ENCODE results near the gene LIPI.

Gene LIPI

DNA sequence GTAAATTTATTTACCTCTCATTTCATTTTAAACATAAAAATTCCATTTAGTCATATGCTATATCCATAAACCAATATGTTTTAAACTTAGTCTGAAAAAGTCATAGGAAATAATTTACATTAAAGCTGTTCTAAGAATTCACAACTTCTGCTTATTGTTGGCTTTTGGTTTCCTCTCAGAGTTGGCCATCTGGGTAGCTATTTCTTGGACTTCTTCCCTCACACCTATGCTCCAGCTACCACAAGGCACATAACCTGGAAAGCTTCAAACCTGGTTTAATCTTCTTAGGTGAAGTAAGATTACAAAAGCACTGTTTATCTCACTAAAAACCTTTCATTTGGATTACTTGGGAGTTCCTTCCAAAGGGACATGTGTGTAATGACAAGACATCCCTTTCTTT, 35.0 kb upstream of the LIPI start:
- no peak overlapping the region for H3K4me2 ChIP-seq (ENCODE audit: low read length)

DNA sequence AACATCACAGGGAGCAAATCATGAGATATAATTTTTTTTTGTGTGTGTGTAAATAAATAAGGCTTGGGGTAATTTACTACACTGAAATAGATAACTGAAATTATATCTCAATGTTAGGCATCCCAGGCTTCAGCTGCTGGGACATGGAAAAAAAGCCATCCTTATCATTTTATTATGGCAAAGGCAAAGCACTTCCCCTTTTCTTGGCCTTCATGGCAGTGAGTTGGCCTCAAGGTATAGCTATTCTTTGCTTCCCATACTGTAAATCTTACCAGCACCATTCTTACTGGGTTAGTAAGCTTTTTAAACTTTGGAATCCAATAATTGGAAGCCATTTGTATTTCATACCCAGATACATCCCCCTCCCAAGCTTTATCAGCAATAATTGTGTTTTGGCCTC, 34.2 kb upstream of the LIPI start:
- Histone ChIP-seq H3K27me3 (ENCODE audit: low read depth, low read length) (no peaks in the 10 kb centered on the region), H3K4me2 (ENCODE audit: low read length) (no peak overlapping the region), H3K9ac (ENCODE audit: low read length) (no peak overlapping the region), H3K27ac (ENCODE audit: low read length) (no peak overlapping the region), H3K36me3 (replicated peaks; ENCODE audit: low read depth, low read length) (no peaks in the 10 kb centered on the region), H4K20me1 (ENCODE audit: insufficient read depth, low read length) (no peaks in the 10 kb centered on the region), H3K9me3 (ENCODE audit: insufficient read depth, low read length) (no peaks in the 10 kb centered on the region), H3K79me2 (ENCODE audit: low read length) (no peaks in the 10 kb centered on the region), H3K4me1 (ENCODE audit: low read length) (peaks cover 10% of the 10 kb centered on the region; the same call in 1 of the 2 replicates), H3K4me3 (ENCODE audit: low read length) (no peak overlapping the region), H2AFZ (ENCODE audit: low read depth, low read length) (no peak overlapping the region)
- TF ChIP-seq, protein P1, sequence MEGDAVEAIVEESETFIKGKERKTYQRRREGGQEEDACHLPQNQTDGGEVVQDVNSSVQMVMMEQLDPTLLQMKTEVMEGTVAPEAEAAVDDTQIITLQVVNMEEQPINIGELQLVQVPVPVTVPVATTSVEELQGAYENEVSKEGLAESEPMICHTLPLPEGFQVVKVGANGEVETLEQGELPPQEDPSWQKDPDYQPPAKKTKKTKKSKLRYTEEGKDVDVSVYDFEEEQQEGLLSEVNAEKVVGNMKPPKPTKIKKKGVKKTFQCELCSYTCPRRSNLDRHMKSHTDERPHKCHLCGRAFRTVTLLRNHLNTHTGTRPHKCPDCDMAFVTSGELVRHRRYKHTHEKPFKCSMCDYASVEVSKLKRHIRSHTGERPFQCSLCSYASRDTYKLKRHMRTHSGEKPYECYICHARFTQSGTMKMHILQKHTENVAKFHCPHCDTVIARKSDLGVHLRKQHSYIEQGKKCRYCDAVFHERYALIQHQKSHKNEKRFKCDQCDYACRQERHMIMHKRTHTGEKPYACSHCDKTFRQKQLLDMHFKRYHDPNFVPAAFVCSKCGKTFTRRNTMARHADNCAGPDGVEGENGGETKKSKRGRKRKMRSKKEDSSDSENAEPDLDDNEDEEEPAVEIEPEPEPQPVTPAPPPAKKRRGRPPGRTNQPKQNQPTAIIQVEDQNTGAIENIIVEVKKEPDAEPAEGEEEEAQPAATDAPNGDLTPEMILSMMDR (IDR thresholded peaks at IDR 0.05; ENCODE audit: low read depth, low read length) = no peak
- TF ChIP-seq EZH2phosphoT487 (IDR thresholded peaks at IDR 0.05; ENCODE audit: low read depth) = no peak

More for the DNA sequence above, 35.0 kb upstream of the LIPI start:
- no peak overlapping the region for H3K9ac ChIP-seq (ENCODE audit: low read length)
- H2AFZ ChIP-seq (ENCODE audit: low read depth, low read length) = no peak overlapping the region
- H3K4me1 ChIP-seq (ENCODE audit: low read length) = peaks cover 10% of the 10 kb centered on the region; the same call in 1 of the 2 replicates
- no peak overlapping the region for H3K4me3 ChIP-seq (ENCODE audit: low read length)
- H3K79me2 ChIP-seq (ENCODE audit: low read length) = no peaks in the 10 kb centered on the region
- H3K27ac ChIP-seq (ENCODE audit: low read length) = no peak overlapping the region
- no peaks in the 10 kb centered on the region for H4K20me1 ChIP-seq (ENCODE audit: insufficient read depth, low read length)
- no peaks in the 10 kb centered on the region for H3K36me3 ChIP-seq (replicated peaks; ENCODE audit: low read depth, low read length)
- H3K27me3 ChIP-seq (ENCODE audit: low read depth, low read length) = no peaks in the 10 kb centered on the region
- no peak for TF ChIP-seq EZH2phosphoT487 (IDR thresholded peaks at IDR 0.05; ENCODE audit: low read depth)
- TF ChIP-seq, protein P1 (IDR thresholded peaks at IDR 0.05; ENCODE audit: low read depth, low read length) = no peak
- H3K9me3 ChIP-seq (ENCODE audit: insufficient read depth, low read length) = no peaks in the 10 kb centered on the region

DNA sequence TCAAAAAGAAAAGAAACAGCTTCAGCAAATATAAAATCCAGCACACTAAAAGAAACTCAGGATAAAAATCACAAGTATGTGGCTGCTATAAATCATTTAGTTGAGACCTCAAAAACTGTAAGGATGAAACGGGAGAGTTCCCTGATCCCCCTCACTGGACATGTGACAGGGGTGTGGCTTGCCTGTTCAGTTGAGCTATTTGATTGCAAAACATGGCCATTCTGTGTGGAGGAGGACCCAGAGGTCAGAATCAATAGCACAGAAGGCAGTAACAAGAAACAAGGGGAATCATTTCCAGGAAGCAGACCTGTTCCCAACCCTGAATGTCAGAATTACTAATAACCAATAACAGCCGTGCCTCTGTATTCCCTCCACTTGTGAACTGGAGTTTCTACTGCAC, 33.1 kb upstream of the LIPI start:
- TF ChIP-seq EZH2phosphoT487 (IDR thresholded peaks at IDR 0.05; ENCODE audit: low read depth) = no peak
- TF ChIP-seq, protein P1 (IDR thresholded peaks at IDR 0.05; ENCODE audit: low read depth, low read length) = no peak
- H2AFZ ChIP-seq (ENCODE audit: low read depth, low read length) = no peak overlapping the region

DNA sequence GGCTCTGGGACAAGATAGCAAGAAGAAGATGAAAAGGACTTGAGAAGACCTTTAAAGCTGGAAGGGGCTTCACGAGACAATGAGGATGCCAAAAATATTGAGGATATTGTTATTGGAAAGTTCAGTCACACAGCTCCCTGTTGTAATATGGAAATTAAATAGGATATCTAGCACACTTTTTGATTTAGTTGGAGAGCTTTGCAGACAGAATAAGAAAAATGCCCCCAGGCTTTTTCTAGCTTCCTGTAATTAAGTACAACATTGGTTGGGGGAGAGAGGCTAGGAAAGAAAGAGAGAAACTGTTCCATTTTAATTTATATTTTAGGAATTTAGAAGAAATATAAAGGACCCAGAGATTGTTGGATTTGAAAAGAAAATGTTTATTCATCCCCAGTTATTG, 32.7 kb upstream of the LIPI start:
- H3K9me3 ChIP-seq (ENCODE audit: insufficient read depth, low read length) = no peaks in the 10 kb centered on the region
- H3K27me3 ChIP-seq (ENCODE audit: low read depth, low read length) = no peaks in the 10 kb centered on the region
- H3K27ac ChIP-seq (ENCODE audit: low read length) = no peak overlapping the region
- H3K36me3 ChIP-seq (replicated peaks; ENCODE audit: low read depth, low read length) = no peaks in the 10 kb centered on the region
- peaks cover 10% of the 10 kb centered on the region; the same call in 1 of the 2 replicates for H3K4me1 ChIP-seq (ENCODE audit: low read length)
- no peak overlapping the region for H2AFZ ChIP-seq (ENCODE audit: low read depth, low read length)
- no peak overlapping the region for H3K4me3 ChIP-seq (ENCODE audit: low read length)
- no peaks in the 10 kb centered on the region for H4K20me1 ChIP-seq (ENCODE audit: insufficient read depth, low read length)
- H3K9ac ChIP-seq (ENCODE audit: low read length) = no peak overlapping the region
- TF ChIP-seq, protein P1 (IDR thresholded peaks at IDR 0.05; ENCODE audit: low read depth, low read length) = no peak
- no peak for TF ChIP-seq EZH2phosphoT487 (IDR thresholded peaks at IDR 0.05; ENCODE audit: low read depth)
- H3K4me2 ChIP-seq (ENCODE audit: low read length) = no peak overlapping the region
- H3K79me2 ChIP-seq (ENCODE audit: low read length) = no peaks in the 10 kb centered on the region

More for the DNA sequence above, 33.1 kb upstream of the LIPI start:
- Histone ChIP-seq H3K4me1 (ENCODE audit: low read length) (peaks cover 10% of the 10 kb centered on the region; the same call in 1 of the 2 replicates), H3K9ac (ENCODE audit: low read length) (no peak overlapping the region), H3K9me3 (ENCODE audit: insufficient read depth, low read length) (no peaks in the 10 kb centered on the region), H3K36me3 (replicated peaks; ENCODE audit: low read depth, low read length) (no peaks in the 10 kb centered on the region), H4K20me1 (ENCODE audit: insufficient read depth, low read length) (no peaks in the 10 kb centered on the region), H3K4me2 (ENCODE audit: low read length) (no peak overlapping the region), H3K79me2 (ENCODE audit: low read length) (no peaks in the 10 kb centered on the region), H3K27ac (ENCODE audit: low read length) (no peak overlapping the region), H3K4me3 (ENCODE audit: low read length) (no peak overlapping the region), H3K27me3 (ENCODE audit: low read depth, low read length) (no peaks in the 10 kb centered on the region)

All from OCI-LY3 (cell line).